H1 (cell line): ENCODE results near the gene CYBRD1. TPM values are rescaled to one million over a fixed set of nuclear protein-coding genes. Genes with fewer than 3 reads are reported as not detected.

Source experiments
- CTCF ChIA-PET: fragments of 300-600 bp; sonication (Branson Sonifier 250); formaldehyde crosslinking; loops from one replicate; lab custom pipeline; 2021; ENCODE audit not compliant: partially characterized antibody; lab: Charles Lee
- POLR2A ChIA-PET: fragments of 300-600 bp; sonication (Branson Sonifier 250); formaldehyde crosslinking; loops from one replicate; lab custom pipeline; 2021; ENCODE audit warnings: inconsistent platforms; ENCODE audit not compliant: partially characterized antibody; lab: Charles Lee
- DNase-seq, 2 experiments: peaks; one replicate each; pipeline versions ENCODE4 v3.0.0 to v3.0.0-alpha.2; 2010 to 2022; ENCODE audit warnings: low spot score in 2 of 2, low read depth in 1 of 2, mixed read lengths in 1 of 2
- FAIRE-seq: peaks from 2 replicates; lab custom pipeline; 2011; peaks lifted over from hg19 to GRCh38; lab: Jason Lieb, UNC
- H2AFZ ChIP-seq: 2 replicates; pipeline ENCODE4 v1.8.1; 2012; ENCODE audit warnings: low read length, inconsistent platforms
- H2AK5ac ChIP-seq: 2 replicates; pipeline ENCODE4 v1.6.1; 2013; ENCODE audit warnings: low read depth, low read length
- H2BK120ac ChIP-seq: replicated peaks from 2 replicates; pipeline ENCODE3; 2013; ENCODE audit warnings: low read depth, low read length, inconsistent platforms
- H2BK12ac ChIP-seq: 2 replicates; pipeline ENCODE4 v1.6.1; 2013; ENCODE audit warnings: low read depth, low read length
- H2BK15ac ChIP-seq: 2 replicates; pipeline ENCODE4 v1.6.1; 2013; ENCODE audit warnings: low read length
- H2BK20ac ChIP-seq: 2 replicates; pipeline ENCODE4 v1.6.1; 2013; ENCODE audit warnings: low read length
- H2BK5ac ChIP-seq: 2 replicates; pipeline ENCODE4 v1.6.1; 2013; ENCODE audit warnings: low read depth, low read length
- H3K14ac ChIP-seq: 2 replicates; pipeline ENCODE4 v1.6.1; 2013; ENCODE audit warnings: inconsistent platforms; ENCODE audit not compliant: insufficient read length
- H3K18ac ChIP-seq: 2 replicates; pipeline ENCODE4 v1.6.1; 2013; ENCODE audit warnings: low read length; ENCODE audit errors: extremely low read depth
- H3K23ac ChIP-seq: 2 replicates; pipeline ENCODE4 v1.6.1; 2013; ENCODE audit warnings: inconsistent platforms; ENCODE audit not compliant: insufficient read length
- H3K23me2 ChIP-seq: 2 replicates; pipeline ENCODE4 v1.6.1; 2013; ENCODE audit warnings: low read depth, low read length
- H3K27ac ChIP-seq: 2 replicates; pipeline ENCODE4 v1.6.1; 2011; ENCODE audit warnings: low read depth, low read length, inconsistent platforms
- H3K27me3 ChIP-seq, 4 experiments: replicated peaks in 1 of 4; 1 replicate in 1 of 4; 2 replicates in 3 of 4; pipeline versions ENCODE4 v1.6.1 to v1.8.1; 2011 to 2013; ENCODE audit warnings: low read length in 3 of 4, mild to moderate bottlenecking in 3 of 4, inconsistent platforms in 2 of 4, mixed read lengths in 2 of 4, moderate library complexity in 1 of 4; ENCODE audit not compliant: control insufficient read depth in 3 of 4, insufficient read depth in 3 of 4; ENCODE audit errors: extremely low read depth in 1 of 4
- H3K36me3 ChIP-seq, 4 experiments: 2 replicates each; pipeline versions ENCODE4 v1.6.1 to v1.8.1; 2011 to 2013; ENCODE audit warnings: mild to moderate bottlenecking in 4 of 4, low read length in 3 of 4, moderate library complexity in 2 of 4, control low read depth in 1 of 4, inconsistent platforms in 1 of 4; ENCODE audit not compliant: insufficient read depth in 4 of 4, control insufficient read depth in 2 of 4
- H3K4ac ChIP-seq: replicated peaks from 2 replicates; pipeline ENCODE3; 2013; ENCODE audit warnings: low read length, low read depth, mixed read lengths, inconsistent platforms; ENCODE audit not compliant: insufficient read length
- H3K4me1 ChIP-seq, 4 experiments: replicated peaks in 1 of 4; 1 replicate in 1 of 4; 2 replicates in 3 of 4; pipeline versions ENCODE4 v1.6.1 to v1.8.1; 2011 to 2013; ENCODE audit warnings: low read length in 3 of 4, inconsistent platforms in 2 of 4, mixed read lengths in 1 of 4; ENCODE audit not compliant: insufficient read depth in 4 of 4, control insufficient read depth in 3 of 4
- H3K4me2 ChIP-seq, 2 experiments: 2 replicates each; pipeline versions ENCODE4 v1.6.1 to v1.8.1; 2011 to 2013; ENCODE audit warnings: low read depth in 2 of 2, low read length in 2 of 2, control low read depth in 1 of 2, inconsistent platforms in 1 of 2, mild to moderate bottlenecking in 1 of 2; ENCODE audit not compliant: insufficient read depth in 1 of 2
- H3K4me3 ChIP-seq, 4 experiments: fragments of 200-600, 300-600 bp in 1 of 4; sonication (generic), shearing (Covaris generic), sonication (Bioruptor Twin) in 1 of 4; 2 replicates each; pipeline versions ENCODE4 v1.5.1 to v1.8.1; 2011 to 2016; ENCODE audit warnings: low read length in 4 of 4, low read depth in 3 of 4, control low read depth in 2 of 4, inconsistent platforms in 2 of 4, mild to moderate bottlenecking in 2 of 4, mixed read lengths in 1 of 4, moderate library complexity in 1 of 4; ENCODE audit not compliant: insufficient read depth in 2 of 4; ENCODE audit errors: extremely low read depth in 1 of 4
- H3K56ac ChIP-seq: replicated peaks from 2 replicates; pipeline ENCODE3; 2013; ENCODE audit warnings: low read depth, mild to moderate bottlenecking, mixed read lengths, low read length, inconsistent platforms; ENCODE audit not compliant: insufficient read length
- H3K79me1 ChIP-seq: 2 replicates; pipeline ENCODE4 v1.6.1; 2013; ENCODE audit warnings: low read depth, low read length, control low read depth
- H3K79me2 ChIP-seq, 2 experiments: 2 replicates each; pipeline versions ENCODE4 v1.6.1 to v1.8.1; 2012 to 2013; ENCODE audit warnings: low read length in 2 of 2, mild to moderate bottlenecking in 2 of 2, inconsistent platforms in 1 of 2; ENCODE audit not compliant: insufficient read depth in 2 of 2, control insufficient read depth in 1 of 2
- H3K9ac ChIP-seq, 4 experiments: replicated peaks in 1 of 4; 1 replicate in 1 of 4; 2 replicates in 3 of 4; pipeline versions ENCODE4 v1.6.1 to v1.8.1; 2011 to 2013; ENCODE audit warnings: low read depth in 3 of 4, low read length in 3 of 4, control low read depth in 2 of 4, mild to moderate bottlenecking in 2 of 4, moderate library complexity in 2 of 4, inconsistent platforms in 1 of 4; ENCODE audit errors: extremely low read depth in 1 of 4
- H3K9me3 ChIP-seq, 2 experiments: 2 replicates each; pipeline versions ENCODE4 v1.6.1 to v1.8.1; 2012 to 2013; ENCODE audit warnings: mild to moderate bottlenecking in 2 of 2, moderate library complexity in 2 of 2, control low read depth in 1 of 2, inconsistent platforms in 1 of 2, low read depth in 1 of 2, low read length in 1 of 2, mixed read lengths in 1 of 2; ENCODE audit not compliant: insufficient read depth in 2 of 2
- H4K20me1 ChIP-seq, 2 experiments: replicated peaks in 1 of 2; 2 replicates each; pipeline versions ENCODE3 to v1.8.1; 2011 to 2013; ENCODE audit warnings: inconsistent platforms in 2 of 2, low read length in 2 of 2, mild to moderate bottlenecking in 1 of 2; ENCODE audit not compliant: insufficient read depth in 2 of 2, control insufficient read depth in 1 of 2
- H4K5ac ChIP-seq: 2 replicates; pipeline ENCODE4 v1.6.1; 2013; ENCODE audit warnings: low read length, low read depth, mixed read lengths, inconsistent platforms; ENCODE audit not compliant: insufficient read length
- H4K8ac ChIP-seq: 2 replicates; pipeline ENCODE4 v1.8.0; 2013; ENCODE audit warnings: mild to moderate bottlenecking, moderate library complexity, low read length, inconsistent platforms; ENCODE audit not compliant: insufficient read depth; ENCODE audit errors: extremely low read depth
- H4K91ac ChIP-seq: replicated peaks from 2 replicates; pipeline ENCODE3; 2013; ENCODE audit warnings: low read length, mixed read lengths, inconsistent platforms; ENCODE audit not compliant: insufficient read length
- ASH2L ChIP-seq: fragments of 200-600, 300-600 bp; sonication (generic); IDR thresholded peaks from one replicate; pipeline ENCODE4 v1.7.1; 2017; ENCODE audit warnings: low read length
- CBX5 ChIP-seq: fragments of 300-800, 300-1000 bp; sonication (generic); IDR thresholded peaks from 2 replicates; pipeline ENCODE4 v1.7.1; 2016; ENCODE audit warnings: antibody characterized with exemption, low read length, low read depth
- CHD1 ChIP-seq: IDR thresholded peaks from 2 replicates; pipeline ENCODE4 v1.6.1; 2012; ENCODE audit warnings: low read depth, low read length, improper control_type of control experiment
- CHD2 ChIP-seq: IDR thresholded peaks from 2 replicates; pipeline ENCODE4 v1.6.1; 2012; ENCODE audit warnings: low read length, improper control_type of control experiment
- CTBP2 ChIP-seq: IDR thresholded peaks from 2 replicates; pipeline ENCODE4 v1.7.0; 2011; ENCODE audit warnings: borderline replicate concordance, mild to moderate bottlenecking, moderate library complexity, mixed read lengths, low read length; ENCODE audit not compliant: insufficient read depth, insufficient read length
- FOSL1 ChIP-seq: IDR thresholded peaks from 2 replicates; pipeline ENCODE4 v1.6.1; 2011; ENCODE audit warnings: mild to moderate bottlenecking, low read depth, low read length, moderate library complexity; ENCODE audit not compliant: insufficient read depth
- GABPA ChIP-seq: IDR thresholded peaks from 2 replicates; pipeline ENCODE4 v1.6.1; 2011; ENCODE audit warnings: mild to moderate bottlenecking, low read length, moderate library complexity, borderline replicate concordance; ENCODE audit not compliant: insufficient read depth
- KDM4A ChIP-seq: IDR thresholded peaks from one replicate; pipeline ENCODE4 v1.7.1; 2012; ENCODE audit warnings: low read depth, mild to moderate bottlenecking, moderate library complexity, low read length, inconsistent platforms; ENCODE audit not compliant: severe bottlenecking
- KDM5A ChIP-seq: fragments of 200-600 bp; IDR thresholded peaks from 2 replicates; pipeline ENCODE4 v1.7.1; 2012; ENCODE audit warnings: mild to moderate bottlenecking, low read length, inconsistent platforms, mixed read lengths
- POLR2AphosphoS5 ChIP-seq: IDR thresholded peaks from 2 replicates; pipeline ENCODE4 v1.6.1; 2011; ENCODE audit warnings: low read depth, low read length
- SP4 ChIP-seq: IDR thresholded peaks from 2 replicates; pipeline ENCODE4 v1.6.1; 2012; ENCODE audit warnings: low read length, inconsistent platforms
- SRF ChIP-seq: IDR thresholded peaks from 2 replicates; pipeline ENCODE4 v1.6.1; 2011; ENCODE audit warnings: mild to moderate bottlenecking, low read depth, low read length, moderate library complexity
- TAF7 ChIP-seq: optimal IDR thresholded peaks from 2 replicates; pipeline ENCODE3; 2011; ENCODE audit warnings: low read depth, mild to moderate bottlenecking, inconsistent platforms, low read length, moderate library complexity, borderline replicate concordance
- TBP ChIP-seq: IDR thresholded peaks from 2 replicates; pipeline ENCODE4 v1.6.1; 2011; ENCODE audit warnings: low read depth, low read length, improper control_type of control experiment
- WGBS, 2 experiments: shearing (Covaris generic) in 1 of 2; methylation state at CpG; one replicate each; pipeline versions ENCODE4 v1.1.6 to v1.1.7; 2013 to 2015; ENCODE audit warnings: low lambda C conversion rate in 2 of 2, mixed read lengths in 2 of 2, inconsistent platforms in 1 of 2, low coverage in 1 of 2, missing lambda C conversion rate in 1 of 2; ENCODE audit not compliant: insufficient replicate concordance in 2 of 2, insufficient coverage in 1 of 2, insufficient read length in 1 of 2; ENCODE audit errors: extremely low coverage in 1 of 2, missing lambda C conversion rate in 1 of 2; 5-methylcytosine and 5-hydroxymethylcytosine counted together
- polyA plus RNA-seq, 7 experiments: library from polyadenylated mRNA; depleted of rRNA in 3 of 7; stranded (reverse) in 5 of 7; unstranded in 2 of 7; fragments of >200 nt in 5 of 7; fragments of 200-250 nt in 2 of 7; gene quantifications; 1 replicate in 5 of 7; 2 replicates in 1 of 7; 4 replicates in 1 of 7; pipeline versions ENCODE4 v1.2.1 to v1.2.3, GENCODE V29; 2011 to 2013; ENCODE audit warnings: missing spikeins in 2 of 7, mixed read lengths in 2 of 7
- total RNA-seq: library from RNA; stranded (reverse); fragmentation: NEBNext Ultra II Directional; extraction: Animal tissue kit (Norgen Biotek cat#: 25700); gene quantifications from 2 replicates; pipeline ENCODE4 v1.2.1, GENCODE V29; 2021
- TF ChIP-seq, protein P1 (sequence below): IDR thresholded peaks from 2 replicates; pipeline ENCODE4 v1.6.1; 2012; ENCODE audit warnings: inconsistent platforms

Gene CYBRD1
- total and polyA plus RNA-seq, 2 of the 8 experiments (the other 6 are each of a cell fraction or from before 2014, with no cell fraction given), result 10.7 to 12.6 TPM

DNA sequence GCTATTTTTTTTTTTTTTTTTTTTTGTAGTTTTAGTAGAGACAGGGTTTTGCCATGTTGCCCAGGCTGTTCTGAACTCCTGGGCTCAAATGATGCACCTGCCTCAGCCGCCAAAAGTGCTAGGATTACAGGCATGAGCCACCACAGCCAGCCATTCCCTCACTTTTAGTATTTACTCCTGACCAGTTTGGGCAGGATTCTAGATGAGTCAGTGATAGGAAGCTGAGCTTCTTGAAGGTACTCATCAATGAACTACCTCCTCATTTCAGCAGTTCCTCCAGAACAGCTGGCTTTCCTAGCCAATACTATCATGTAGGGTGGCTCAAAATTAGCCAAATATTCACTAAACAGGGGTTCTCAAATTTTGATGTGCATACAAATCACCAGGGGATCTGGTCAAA is 57.2 kb downstream of the CYBRD1 start:
- Histone ChIP-seq H3K9me3 (no peaks in the 10 kb centered on the region), H3K27ac (no peak overlapping the region), H3K9ac (no peak overlapping the region), H3K4me3 (no peak overlapping the region), H4K91ac (no peak overlapping the region), H2BK5ac (no peak overlapping the region), H2BK12ac (no peak overlapping the region), H2AFZ (no peak overlapping the region), H3K4ac (no peak overlapping the region), H3K23me2 (no peaks in the 10 kb centered on the region), H3K56ac (no peak overlapping the region), H3K27me3 (no peaks in the 10 kb centered on the region), H2BK20ac (no peak overlapping the region), H2BK15ac (no peak overlapping the region), H3K4me1 (no peaks in the 10 kb centered on the region), H3K79me2 (no peaks in the 10 kb centered on the region), H3K4me2 (no peak overlapping the region), H4K5ac (no peak overlapping the region), H3K18ac (no peak overlapping the region), H2AK5ac (no peak overlapping the region), H4K20me1 (no peaks in the 10 kb centered on the region), H3K79me1 (no peaks in the 10 kb centered on the region), H4K8ac (no peak overlapping the region), H3K36me3 (no peaks in the 10 kb centered on the region), H3K23ac (no peak overlapping the region), H2BK120ac (no peak overlapping the region), H3K14ac (no peak overlapping the region)
- 83% methylated on average over 1 of the region's 1 CpG; no CpG with 5 or more reads in 1 of the 2 experiments for WGBS, 2 experiments
- ChIA-PET POLR2A (no interaction called here), CTCF (interaction anchor here (0.7 to 1.4 kb wide), 4 partner anchors 18 to 534 kb away, joined by 3 to 5 read pairs (median 4); no protein-coding TSS in a partner anchor)
- no peak for DNase-seq
- no peak for FAIRE-seq
- TF ChIP-seq SRF (no peak), TAF7 (no peak), GABPA (no peak), FOSL1 (no peak), CBX5 (no peak), CHD1 (no peak), KDM4A (no peak), KDM5A (no peak), TBP (no peak), POLR2AphosphoS5 (no peak), ASH2L (no peak), CHD2 (no peak), CTBP2 (no peak), SP4 (no peak)
- TF ChIP-seq, protein P1, sequence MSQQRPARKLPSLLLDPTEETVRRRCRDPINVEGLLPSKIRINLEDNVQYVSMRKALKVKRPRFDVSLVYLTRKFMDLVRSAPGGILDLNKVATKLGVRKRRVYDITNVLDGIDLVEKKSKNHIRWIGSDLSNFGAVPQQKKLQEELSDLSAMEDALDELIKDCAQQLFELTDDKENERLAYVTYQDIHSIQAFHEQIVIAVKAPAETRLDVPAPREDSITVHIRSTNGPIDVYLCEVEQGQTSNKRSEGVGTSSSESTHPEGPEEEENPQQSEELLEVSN, result no peak
